Activated T-helper 1 cell treated with anti-CD3 and anti-CD28 coated beads, Interleukin-12 subunit alpha, Interleukin-12 subunit beta, Interleukin-2, Interleukin-4 antibody, amounts not matched to agents 30 ng/mL and 10 ng/mL and 1 ng/mL, durations not matched to agents 14 hours and 24 hours and 36 hours (primary cell): Measurements from ENCODE around the gene PSG2. TPM values are rescaled to one million over a fixed set of nuclear protein-coding genes. Genes with fewer than 3 reads are reported as not detected.

Experiments
- total RNA-seq: library from RNA; stranded (reverse); gene quantifications from 2 replicates; pipeline ENCODE4 v1.2.3, GENCODE V29; 2022

PSG2 gene
- total RNA-seq, 1 donor from 2014 or later, result not detected

Other genes starting within 250 kb of the PSG2 start
- not detected in 2 replicates for gene PSG1, start 203.0 kb downstream of the PSG2 start, total RNA-seq
- not detected in 2 replicates for gene PSG6, start 164.8 kb downstream of the PSG2 start, total RNA-seq
- not detected in 2 replicates for gene PSG7, start 145.5 kb downstream of the PSG2 start, total RNA-seq
- gene PSG11, start 56.2 kb downstream of the PSG2 start, total RNA-seq, result not detected in 2 replicates
- gene PSG5, start 103.8 kb upstream of the PSG2 start, total RNA-seq, result not detected in 2 replicates
- gene PSG4, start 122.9 kb upstream of the PSG2 start, total RNA-seq, result not detected in 2 replicates
- gene PSG9, start 186.8 kb upstream of the PSG2 start, total RNA-seq, result not detected in 2 replicates